Measurements from ENCODE around the gene STRIP2. TPM values are rescaled to one million over a fixed set of nuclear protein-coding genes. Genes with fewer than 3 reads are reported as not detected.
"Not testable (repeated sequence)": the region's sequence is repeated elsewhere in the genome, so short reads cannot be mapped to it uniquely, and the experiment has no call there.

The STRIP2 gene
- total RNA-seq, 6 donors from 2014 or later: 1.0 to 5.2 (median 1.7) TPM

DNA sequence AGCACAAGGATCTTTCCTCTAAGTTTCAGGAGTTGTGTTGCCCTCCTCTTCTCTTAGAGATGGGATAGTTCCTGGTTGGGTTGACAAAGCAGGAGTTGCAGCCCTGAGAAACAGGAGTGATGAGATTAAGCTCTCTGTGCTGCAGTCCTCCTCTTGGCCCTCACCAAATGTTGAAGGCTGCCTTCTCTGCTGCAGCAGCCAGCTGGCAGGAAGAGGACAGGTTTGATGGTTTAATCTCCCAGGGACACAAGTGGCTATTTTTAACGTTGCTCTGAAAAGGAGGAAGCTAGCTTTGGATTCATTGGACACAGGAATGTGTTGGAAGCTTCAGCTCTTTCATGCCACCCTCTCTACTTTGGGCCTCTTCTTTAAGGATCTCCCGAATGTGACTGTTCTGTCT lies 9.4 kb downstream of the STRIP2 start:
- Histone ChIP-seq H3K36me3 (no peaks in the 10 kb centered on the region), H3K4me1 (no peaks in the 10 kb centered on the region), H3K4me3 (no peak overlapping the region), H3K9me3 (peaks cover 0 to 7% (median 3%) of the 10 kb centered on the region in 4 donors), H3K27ac (no peak overlapping the region), H3K27me3 (no peaks in the 10 kb centered on the region)
- DNase-seq (no peak), ATAC-seq (ENCODE audit: low FRiP score in 2 of 2) (no peak)
- WGBS, 2 donors: 44 to 48% methylated on average over 2 of the region's 2 CpGs
- TF ChIP-seq EP300 (IDR thresholded peaks at IDR 0.05) (no peak), POLR2AphosphoS5 (IDR thresholded peaks at IDR 0.05) (no peak), POLR2A (IDR thresholded peaks at IDR 0.05) (no peak)
- TF ChIP-seq, protein P1, sequence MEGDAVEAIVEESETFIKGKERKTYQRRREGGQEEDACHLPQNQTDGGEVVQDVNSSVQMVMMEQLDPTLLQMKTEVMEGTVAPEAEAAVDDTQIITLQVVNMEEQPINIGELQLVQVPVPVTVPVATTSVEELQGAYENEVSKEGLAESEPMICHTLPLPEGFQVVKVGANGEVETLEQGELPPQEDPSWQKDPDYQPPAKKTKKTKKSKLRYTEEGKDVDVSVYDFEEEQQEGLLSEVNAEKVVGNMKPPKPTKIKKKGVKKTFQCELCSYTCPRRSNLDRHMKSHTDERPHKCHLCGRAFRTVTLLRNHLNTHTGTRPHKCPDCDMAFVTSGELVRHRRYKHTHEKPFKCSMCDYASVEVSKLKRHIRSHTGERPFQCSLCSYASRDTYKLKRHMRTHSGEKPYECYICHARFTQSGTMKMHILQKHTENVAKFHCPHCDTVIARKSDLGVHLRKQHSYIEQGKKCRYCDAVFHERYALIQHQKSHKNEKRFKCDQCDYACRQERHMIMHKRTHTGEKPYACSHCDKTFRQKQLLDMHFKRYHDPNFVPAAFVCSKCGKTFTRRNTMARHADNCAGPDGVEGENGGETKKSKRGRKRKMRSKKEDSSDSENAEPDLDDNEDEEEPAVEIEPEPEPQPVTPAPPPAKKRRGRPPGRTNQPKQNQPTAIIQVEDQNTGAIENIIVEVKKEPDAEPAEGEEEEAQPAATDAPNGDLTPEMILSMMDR (IDR thresholded peaks at IDR 0.05): no peak

DNA sequence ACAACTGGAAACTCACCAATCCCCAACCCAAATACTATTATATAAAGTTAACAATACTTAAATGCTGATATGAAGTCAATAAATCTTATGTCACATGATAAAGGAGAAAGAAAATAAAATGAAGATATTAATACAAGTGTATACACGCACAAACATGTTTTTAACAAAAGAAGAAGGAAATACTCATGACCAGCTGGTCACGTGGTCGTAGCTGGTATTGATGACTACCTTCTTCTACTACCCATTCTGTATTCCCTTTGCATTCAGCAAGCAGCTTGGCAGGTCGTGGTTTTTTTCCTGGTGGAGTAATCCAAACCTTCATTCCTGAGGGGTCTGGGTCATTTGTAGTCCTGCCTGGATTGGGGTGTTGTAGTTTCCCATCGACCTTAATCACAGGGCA lies 10.5 kb downstream of the STRIP2 start:
- H3K4me3 ChIP-seq; H3K4me1 ChIP-seq; H3K36me3 ChIP-seq; H3K27me3 ChIP-seq; H3K27ac ChIP-seq; DNase-seq; ATAC-seq (ENCODE audit: low FRiP score in 2 of 2): not testable (repeated sequence)
- peaks cover 0 to 14% (median 8%) of the 10 kb centered on the region in 4 donors for H3K9me3 ChIP-seq
- 73 to 91% methylated on average over 5 of the region's 5 CpGs for WGBS, 2 donors

DNA sequence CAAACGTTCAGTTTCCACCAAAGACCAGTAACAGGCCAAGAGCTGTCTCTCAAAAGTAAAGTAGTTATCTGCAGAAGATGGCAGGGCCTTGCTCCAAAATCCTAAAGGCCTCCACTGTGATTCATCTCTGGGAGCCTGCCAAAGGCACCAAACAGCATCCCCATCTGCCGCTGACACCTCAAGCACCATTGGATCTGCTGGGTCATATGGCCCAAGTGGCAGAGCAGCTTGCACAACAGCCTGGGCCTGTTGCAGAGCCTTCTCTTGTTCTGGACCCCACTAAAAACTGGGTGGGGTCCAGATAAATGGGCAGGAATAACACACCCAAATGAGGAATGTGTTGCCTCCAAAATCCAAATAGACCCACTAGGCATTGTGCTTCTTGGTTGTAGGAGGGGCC lies 12.7 kb downstream of the STRIP2 start:
- not testable (repeated sequence) for H3K4me1 ChIP-seq; H3K4me3 ChIP-seq; H3K36me3 ChIP-seq; H3K27ac ChIP-seq; H3K27me3 ChIP-seq; ATAC-seq (ENCODE audit: low FRiP score in 2 of 2); DNase-seq
- 50% methylated on average over 2 of the region's 2 CpGs for WGBS, 2 donors
- H3K9me3 ChIP-seq: peaks cover 0 to 14% (median 8%) of the 10 kb centered on the region in 4 donors

DNA sequence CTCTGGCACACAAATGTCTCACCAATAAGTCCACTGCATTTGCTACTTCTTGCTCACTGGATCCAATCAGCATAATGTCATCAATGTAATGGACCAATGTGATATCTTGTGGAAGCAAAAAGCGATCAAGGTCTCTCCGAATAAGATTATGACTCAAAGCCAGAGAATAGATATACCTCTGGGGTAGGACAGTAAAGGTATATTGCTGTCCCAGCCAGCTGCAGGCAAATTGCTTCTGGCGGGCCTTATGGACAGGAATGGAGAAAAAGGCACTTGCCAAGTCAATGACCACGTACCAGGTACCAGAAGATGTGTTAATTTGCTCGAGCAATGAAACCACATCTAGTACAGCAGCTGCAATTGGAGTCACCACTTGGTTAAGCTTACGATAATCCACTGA lies 13.2 kb downstream of the STRIP2 start:
- whole genome bisulfite sequencing, 2 donors: 96 to 97% methylated on average over 6 of the region's 6 CpGs
- DNase-seq; H3K4me1 ChIP-seq; H3K27me3 ChIP-seq; H3K4me3 ChIP-seq; H3K36me3 ChIP-seq; H3K27ac ChIP-seq; ATAC-seq (ENCODE audit: low FRiP score in 2 of 2): not testable (repeated sequence)
- peaks cover 0 to 14% (median 8%) of the 10 kb centered on the region in 4 donors for H3K9me3 ChIP-seq

DNA sequence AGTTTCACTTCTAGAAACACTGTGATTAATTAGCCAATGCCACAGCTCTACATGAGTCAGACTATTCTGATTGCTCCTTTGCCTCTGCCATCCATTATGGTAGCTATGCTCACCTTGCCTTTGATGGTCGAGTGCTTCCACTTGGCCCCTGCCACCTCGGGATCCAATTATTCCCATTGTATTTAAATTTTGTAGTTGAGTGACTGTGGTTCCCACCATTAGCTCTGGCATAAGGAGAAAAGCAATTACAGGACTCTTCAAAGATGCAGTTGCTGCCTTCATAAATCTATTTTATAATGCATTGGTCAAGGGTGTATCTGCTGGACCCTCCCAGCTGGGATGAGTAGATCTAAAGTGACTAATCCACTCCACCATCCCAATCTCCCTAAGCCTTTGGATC lies 14.4 kb downstream of the STRIP2 start:
- H3K4me1 ChIP-seq; H3K4me3 ChIP-seq; H3K27me3 ChIP-seq; H3K27ac ChIP-seq; DNase-seq; H3K36me3 ChIP-seq; ATAC-seq (ENCODE audit: low FRiP score in 2 of 2): not testable (repeated sequence)
- 90 to 93% methylated on average over 2 of the region's 2 CpGs for WGBS, 2 donors
- peaks cover 0 to 14% (median 8%) of the 10 kb centered on the region in 4 donors for H3K9me3 ChIP-seq

DNA sequence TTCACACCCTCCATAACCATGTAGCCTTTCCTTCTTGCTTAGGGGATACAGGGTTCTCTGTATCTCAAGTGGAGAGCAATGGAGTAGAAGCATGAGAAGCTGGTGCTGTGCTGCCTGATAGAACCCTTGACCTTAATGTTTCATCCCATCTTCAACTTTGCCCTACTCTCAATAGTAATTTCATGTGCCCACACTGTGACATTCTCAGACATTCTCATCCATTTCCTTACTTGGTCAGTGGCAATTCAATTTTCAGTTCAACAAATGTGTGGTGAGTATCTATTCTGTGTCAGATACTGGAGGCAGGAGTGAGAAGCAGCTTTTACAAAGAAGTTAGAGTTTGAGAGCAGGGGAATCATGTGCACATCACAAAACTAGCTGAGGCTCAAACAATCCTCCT lies 16.1 kb downstream of the STRIP2 start:
- Histone ChIP-seq H3K4me3 (no peak overlapping the region), H3K36me3 (no peaks in the 10 kb centered on the region), H3K27me3 (no peaks in the 10 kb centered on the region), H3K4me1 (no peaks in the 10 kb centered on the region), H3K27ac (no peak overlapping the region), H3K9me3 (peaks cover 0 to 14% (median 8%) of the 10 kb centered on the region in 4 donors)
- TF ChIP-seq POLR2AphosphoS5 (IDR thresholded peaks at IDR 0.05): no peak
- no peak for TF ChIP-seq EP300 (IDR thresholded peaks at IDR 0.05)
- TF ChIP-seq, protein P1 (IDR thresholded peaks at IDR 0.05): no peak
- TF ChIP-seq POLR2A (IDR thresholded peaks at IDR 0.05): no peak
- no peak for ATAC-seq (ENCODE audit: low FRiP score in 2 of 2)
- no peak for DNase-seq

DNA sequence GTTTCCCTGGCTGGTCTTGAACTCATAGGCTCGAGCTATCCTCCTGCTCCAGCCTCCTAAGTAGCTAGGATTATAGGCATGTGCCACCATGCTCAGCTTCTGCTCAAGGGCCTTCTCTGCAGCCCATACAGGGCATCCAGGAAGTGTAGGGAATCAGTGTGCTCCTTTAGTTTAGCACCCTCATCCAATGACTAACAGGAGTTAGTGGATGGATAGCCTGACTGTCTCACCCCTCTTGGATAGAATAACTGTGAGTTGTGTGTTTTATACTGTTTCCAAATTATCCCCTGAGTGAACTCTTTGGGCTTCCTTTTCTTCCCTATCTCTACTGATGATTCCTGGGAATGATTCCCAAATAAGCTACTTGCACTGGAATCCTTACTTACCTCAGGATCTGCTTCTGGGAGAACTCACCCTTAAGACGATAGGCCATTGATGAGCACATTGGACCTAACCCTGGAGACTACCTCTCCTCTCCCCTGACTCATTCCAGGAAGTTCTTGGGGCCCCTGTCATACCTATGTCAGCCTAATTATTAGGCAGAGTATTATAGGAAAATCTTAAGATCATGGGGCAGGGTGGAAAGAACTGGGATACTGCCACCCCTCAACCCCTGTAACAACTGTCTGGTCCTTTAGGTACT lies 18.5 kb downstream of the STRIP2 start:
- 78 to 86% methylated on average over 2 of the region's 2 CpGs for WGBS, 2 donors
- H3K27me3 ChIP-seq: no peaks in the 10 kb centered on the region
- DNase-seq (no peak), ATAC-seq (ENCODE audit: low FRiP score in 2 of 2) (peak in 1 of 2 donors; percentile 40)
- H3K27ac ChIP-seq: no peak overlapping the region
- TF ChIP-seq POLR2AphosphoS5 (IDR thresholded peaks at IDR 0.05) (no peak), POLR2A (IDR thresholded peaks at IDR 0.05) (no peak)
- TF ChIP-seq, protein P1 (IDR thresholded peaks at IDR 0.05): no peak
- H3K4me1 ChIP-seq: no peaks in the 10 kb centered on the region
- no peaks in the 10 kb centered on the region for H3K36me3 ChIP-seq
- H3K4me3 ChIP-seq: no peak overlapping the region
- peaks cover 0 to 14% (median 8%) of the 10 kb centered on the region in 4 donors for H3K9me3 ChIP-seq
